Muscle of arm (tissue), 12 donors: ENCODE data around the gene ELK4. TPM values are rescaled to one million over a fixed set of nuclear protein-coding genes. Genes with fewer than 3 reads are reported as not detected.
A peak's percentile ranks its signal among the peaks of the same experiment; 100 is the strongest.

ENCODE experiments used
- DNase-seq: peaks from one replicate; pipeline ENCODE4 v3.0.0-alpha.2; 2013
- polyA plus RNA-seq, 12 donors: library from polyadenylated mRNA; unstranded; fragments of 120-200 nt; gene quantifications; one replicate each; pipeline ENCODE4 v1.2.1, GENCODE V29; 2013; ENCODE audit not compliant: insufficient read length in 12 of 12

Gene ELK4
- polyA plus RNA-seq, 12 donors: 13.3 to 25.8 (median 19.9) TPM; not detected in 1

DNA sequence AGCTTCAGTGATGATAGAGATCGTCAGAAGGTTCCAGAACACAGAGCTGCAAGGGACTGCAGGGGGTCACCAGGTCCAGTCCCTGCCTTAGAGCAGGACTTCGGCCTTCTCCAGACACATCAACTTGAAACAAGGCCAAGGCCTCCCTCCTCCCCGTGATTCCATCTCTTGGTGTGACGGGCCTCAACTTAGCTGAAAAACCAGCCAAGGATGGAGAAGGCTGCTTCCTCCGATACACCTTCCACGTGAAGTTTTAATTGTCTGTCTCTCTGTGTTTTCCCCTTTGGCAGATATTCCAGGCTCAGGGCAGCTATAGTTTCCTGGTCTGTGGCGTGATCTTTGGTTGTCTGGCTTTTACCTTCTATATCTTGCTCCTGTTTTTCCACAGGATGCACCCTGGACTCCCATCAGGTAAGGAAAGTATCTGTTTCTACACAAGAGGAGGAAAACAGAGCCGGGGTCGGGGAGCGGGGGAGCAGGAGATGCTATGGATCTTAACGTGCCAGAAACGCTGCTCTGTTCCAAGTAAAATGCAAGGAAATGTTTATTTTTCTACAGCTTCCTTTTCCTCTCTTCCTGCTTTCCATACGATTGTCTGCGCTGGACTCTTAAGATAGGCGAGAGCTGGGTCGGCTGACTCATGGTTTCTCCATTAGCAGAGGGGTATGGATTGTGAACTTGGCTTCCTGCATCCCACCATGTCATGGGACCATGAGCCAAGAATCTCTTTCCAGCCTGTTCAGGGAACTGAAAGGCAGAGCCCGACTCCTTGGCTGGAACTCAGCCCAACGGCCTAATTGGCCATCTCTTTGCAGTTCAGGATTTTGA is 32.8 kb downstream of the ELK4 start:
- peak; percentile 90 for DNase-seq

DNA sequence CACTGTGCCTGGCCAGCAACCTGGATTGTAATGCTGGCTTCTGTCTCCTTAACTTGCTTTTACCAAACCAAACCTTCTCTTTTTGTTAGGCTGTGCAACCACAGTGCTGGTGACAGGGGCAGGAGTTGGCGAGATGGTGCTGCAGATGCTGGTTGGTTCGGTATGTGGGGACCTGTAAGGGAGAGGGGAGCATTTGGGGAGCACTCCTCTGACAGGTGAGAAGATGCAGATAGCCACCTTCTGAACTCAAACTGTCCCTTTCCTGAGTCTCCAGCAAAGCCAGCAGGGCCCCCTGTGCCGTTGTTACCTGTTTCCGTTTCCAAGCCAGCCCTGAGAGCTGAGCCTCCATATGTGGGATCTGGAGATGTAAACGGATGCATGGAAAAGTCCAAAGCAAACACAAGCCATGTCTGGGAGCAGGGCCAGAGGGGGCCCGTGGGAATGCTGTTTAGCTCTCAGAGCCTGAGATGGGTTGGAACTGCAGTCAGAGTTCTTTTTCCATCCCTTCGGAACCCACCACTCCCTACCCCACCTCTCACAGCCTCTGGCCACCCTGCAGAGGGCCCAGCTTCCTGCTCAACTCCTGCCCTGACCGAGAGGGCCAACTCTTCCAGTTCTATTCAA is 34.0 kb downstream of the ELK4 start:
- peak; percentile 93 for DNase-seq

GRCh38 chr1:205596876-205597275 is 34.9 kb downstream of the ELK4 start:
- DNase-seq: no peak

GRCh38 chr1:205595861-205596260 is 36.0 kb downstream of the ELK4 start:
- DNase-seq: no peak

DNA sequence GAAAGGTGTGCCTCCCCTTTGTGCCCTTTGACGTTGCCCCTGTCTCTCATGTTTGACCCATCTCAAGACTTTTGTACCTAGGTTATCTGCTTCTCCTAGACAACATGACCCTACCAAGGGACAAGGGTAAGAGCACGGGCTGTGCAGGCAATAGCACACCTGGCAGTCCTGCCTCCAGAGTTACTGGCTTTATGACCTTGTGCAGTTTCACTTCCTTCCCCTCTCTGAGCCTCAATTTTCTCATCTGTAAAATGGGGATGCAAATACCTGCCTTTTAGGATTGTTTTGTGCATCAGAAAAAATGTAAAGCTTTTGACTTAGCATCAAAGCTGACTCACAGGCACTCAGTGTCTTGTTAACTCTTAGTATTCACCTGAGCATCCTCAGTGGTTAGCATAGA is 36.4 kb downstream of the ELK4 start:
- DNase-seq: no peak

DNA sequence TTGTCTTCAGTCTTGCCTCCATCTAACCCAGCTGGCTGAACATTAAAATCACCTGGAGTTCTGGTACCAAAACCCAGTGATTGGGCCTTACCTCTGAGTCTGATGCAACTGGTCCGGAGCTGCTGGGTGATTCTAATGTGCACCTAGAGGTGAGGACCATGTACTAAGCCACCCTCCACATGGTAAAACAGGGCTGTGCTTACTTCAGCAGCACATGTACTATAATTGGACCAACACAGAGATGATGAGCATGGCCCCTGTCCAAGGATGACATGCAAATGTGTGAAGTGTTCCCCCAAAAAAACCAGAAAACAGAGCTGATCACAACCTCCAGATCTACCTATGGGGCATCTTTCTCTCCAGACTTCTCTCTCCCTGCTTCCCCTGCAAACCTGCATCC is 37.0 kb downstream of the ELK4 start:
- no peak for DNase-seq

GRCh38 chr1:205593967-205594366 is 37.8 kb downstream of the ELK4 start:
- DNase-seq: no peak

GRCh38 chr1:205593532-205593931 is 38.3 kb downstream of the ELK4 start:
- DNase-seq: no peak

GRCh38 chr1:205592443-205593003 is 39.3 kb downstream of the ELK4 start:
- DNase-seq: no peak

DNA sequence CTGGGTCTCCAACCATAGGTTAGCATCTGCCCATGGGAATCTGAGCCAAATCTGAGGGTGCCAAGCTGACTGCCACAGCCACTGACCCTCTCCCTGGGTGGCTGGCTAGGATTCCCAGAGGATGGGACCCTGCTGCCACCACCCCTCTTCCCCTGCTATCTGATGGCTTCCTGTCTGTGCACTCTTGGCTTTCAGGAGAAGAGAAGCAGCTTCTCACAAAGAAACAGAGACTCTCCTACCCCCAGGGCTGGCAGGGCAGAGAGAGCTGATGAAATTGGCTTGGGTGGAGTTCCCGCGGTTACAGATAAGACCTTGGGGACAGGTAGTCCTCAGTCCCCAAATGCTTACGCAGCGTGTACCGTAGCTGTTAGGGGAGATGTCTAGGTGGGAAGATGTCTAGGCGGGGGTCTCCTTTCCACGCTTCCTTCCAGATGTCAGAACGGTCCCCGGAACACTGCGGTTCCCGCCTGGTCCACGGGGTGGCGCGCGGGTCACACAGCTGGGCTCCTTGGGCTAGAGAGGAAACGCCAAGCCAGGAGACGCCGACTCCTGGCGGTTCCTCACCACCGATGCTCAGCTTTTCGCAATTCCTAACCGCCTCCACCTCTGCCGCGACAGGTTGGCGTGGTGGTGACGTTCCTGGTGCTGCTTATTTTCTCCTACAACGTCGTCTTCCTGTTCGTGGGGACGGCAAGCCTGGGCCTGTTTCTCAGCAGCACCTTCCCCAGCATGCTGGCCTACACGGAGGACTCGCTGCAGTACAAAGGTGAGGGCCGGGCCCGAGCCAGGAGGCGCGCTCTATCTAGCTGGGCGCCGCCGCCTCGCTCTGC is 40.1 kb downstream of the ELK4 start:
- DNase-seq: peak; percentile 88

- no peak for DNase-seq
Measured at GRCh38 chr1:205590777-205591513, 40.9 kb downstream of the ELK4 start.

DNA sequence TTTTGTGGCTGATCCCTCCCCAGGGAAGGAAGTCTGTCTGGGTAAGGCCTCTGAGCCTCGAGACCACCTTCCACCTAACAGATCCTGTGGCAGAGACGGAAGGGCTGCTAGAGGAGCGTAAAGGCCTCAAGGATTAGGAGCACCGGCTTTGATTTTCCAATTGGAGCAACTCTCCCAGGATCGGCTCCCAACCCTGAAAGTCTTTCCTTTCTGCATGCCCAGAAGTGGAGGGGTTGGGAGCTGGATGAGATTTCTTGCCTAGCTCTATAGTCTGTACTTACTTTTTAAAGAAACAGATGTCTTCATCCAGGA is 41.4 kb downstream of the ELK4 start:
- no peak for DNase-seq

DNA sequence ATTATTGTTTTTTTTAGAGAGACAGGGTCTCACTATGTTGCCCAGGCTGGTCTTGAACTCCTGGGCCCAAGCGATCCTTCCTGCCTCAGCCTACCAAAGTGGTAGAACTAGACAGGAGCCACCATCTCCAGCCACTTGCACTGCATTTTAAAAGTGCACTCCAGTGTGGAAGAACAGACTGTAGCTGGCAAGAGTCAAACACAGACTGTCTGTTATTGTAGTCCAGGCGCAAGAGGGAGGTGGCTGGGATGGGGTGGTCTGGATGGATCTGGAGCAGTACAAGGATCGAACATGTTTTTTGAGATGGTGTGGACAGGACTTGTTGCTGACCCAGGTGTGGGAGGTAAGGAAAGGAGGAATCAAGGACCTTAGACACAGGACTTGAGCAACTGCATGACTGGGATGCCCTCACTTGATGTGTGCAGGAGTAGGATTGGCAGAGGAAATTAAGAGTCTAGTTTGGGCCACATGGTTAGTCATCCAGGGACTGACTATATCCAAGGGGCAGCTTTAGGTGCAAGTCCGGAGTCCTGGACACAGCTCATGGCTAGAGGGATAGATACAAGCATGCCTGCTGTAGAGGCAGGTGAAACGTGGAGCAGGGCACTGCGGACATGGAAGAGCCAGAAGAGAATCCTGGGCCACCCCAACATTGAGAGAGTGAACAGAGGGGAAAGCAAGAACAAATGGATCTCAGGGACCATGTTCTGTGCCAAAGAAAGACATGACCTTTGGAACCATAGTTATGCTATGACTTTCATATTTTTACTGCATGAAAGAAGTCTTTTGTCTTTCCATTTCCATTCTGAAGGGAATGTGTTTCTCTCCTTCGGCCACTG is 42.0 kb downstream of the ELK4 start:
- DNase-seq: no peak

DNA sequence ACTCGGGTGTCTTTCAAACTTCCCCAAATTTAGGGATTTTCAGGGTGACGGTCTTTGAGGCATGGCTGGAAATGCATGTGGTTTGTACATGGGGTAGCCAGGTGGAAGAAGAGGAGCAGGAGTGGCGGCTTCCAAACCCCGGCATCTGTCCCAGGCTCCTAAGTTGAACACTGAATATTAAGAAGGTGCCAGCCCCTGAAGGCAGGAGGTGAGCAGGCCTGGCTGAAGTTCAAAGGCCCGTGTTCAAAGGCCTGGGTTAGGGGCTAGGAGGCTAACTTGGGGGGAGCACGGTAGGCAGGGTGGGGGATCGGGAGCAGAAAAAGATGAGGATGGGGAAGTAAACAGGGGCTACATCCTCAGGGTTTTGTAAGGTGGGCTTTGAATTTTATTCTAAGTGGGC is 42.8 kb downstream of the ELK4 start:
- DNase-seq: no peak

GRCh38 chr1:205588636-205589035 is 43.2 kb downstream of the ELK4 start:
- no peak for DNase-seq

DNA sequence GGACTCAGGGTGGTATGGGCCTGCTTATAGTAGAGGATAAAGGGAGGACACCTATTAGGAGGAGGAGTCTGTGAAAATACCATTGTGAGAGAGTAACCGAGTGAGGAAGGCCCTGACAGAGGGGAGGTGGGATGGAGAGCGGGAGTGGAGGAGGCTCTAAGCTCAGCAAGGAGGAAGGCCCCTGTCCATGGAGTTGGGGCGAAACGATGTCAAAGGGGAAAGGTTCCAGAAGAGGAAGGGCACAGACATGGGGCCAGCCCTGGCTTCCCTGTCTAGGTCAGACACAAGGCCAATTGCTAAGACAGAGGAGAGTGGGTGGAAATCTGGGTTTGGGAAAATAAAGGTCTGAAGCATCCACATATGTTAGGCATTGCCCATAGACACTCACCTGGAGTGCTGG is 44.2 kb downstream of the ELK4 start:
- DNase-seq: no peak

DNA sequence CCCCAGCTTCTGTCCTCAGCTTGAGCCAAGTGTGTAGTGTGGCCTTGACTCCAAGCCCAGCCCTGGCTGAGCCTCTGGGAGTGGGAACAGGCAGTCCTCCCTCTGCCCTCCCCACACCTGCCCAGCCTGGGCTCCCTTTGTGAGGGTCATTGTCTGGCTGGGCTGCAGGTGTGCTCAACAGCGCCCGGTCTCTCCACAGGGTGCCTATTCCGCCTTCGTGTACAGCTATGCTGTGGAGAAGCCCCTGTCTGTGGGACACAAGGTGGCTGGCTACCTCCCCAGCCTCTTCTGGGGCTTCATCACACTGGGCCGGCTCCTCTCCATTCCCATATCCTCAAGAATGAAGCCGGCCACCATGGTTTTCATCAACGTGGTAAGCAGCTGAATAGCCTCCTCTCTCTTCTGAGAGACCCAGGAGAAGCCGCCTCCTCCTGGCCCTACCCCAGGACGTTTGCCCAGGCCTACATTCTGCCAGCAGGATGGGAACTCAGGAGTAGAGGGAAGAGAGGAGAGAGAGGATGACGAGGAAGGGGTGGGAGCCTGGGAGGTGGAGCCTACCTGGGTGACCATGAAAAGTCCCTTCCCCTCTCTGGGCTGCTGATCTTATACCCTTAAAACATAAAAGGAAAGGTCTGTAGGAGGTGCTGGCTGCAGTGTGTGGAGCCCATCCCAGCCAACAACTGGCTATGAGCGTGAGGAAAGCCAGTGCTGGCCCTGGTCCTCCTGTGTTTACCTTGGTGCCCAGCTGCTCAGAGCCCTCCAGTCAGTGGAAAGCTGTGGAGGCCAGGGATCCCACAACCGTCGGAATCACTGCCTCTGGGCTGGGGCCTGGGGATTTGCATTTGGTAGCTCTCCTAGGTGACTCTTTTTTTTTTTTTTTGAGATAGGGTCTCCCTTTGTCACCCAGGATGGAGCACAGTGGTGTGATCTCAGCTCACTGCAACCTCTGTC is 45.7 kb downstream of the ELK4 start:
- no peak for DNase-seq

GRCh38 chr1:205585169-205585834 is 46.5 kb downstream of the ELK4 start:
- no peak for DNase-seq

DNA sequence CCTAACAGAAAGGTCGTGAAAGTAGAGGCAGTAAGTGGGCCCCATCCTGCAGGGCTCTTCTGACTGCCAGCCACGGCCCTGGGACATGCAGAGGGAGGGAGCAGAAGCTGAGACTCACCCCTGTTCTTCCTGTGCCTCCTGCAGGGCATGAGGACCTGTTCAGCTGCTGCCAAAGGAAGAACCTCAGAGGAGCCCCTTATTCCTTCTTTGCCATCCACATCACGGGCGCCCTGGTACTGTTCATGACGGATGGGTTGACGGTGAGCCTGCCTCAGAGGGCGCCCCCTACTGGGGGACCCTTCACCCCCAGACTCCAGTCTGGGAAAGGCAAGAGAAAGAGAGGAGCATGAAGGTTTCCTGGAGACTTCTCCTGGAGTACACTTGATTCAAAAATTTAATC is 47.1 kb downstream of the ELK4 start:
- no peak for DNase-seq
